GM12878 (cell line): ENCODE results near the gene S100P. TPM values are rescaled to one million over a fixed set of nuclear protein-coding genes. Genes with fewer than 3 reads are reported as not detected.

Source experiments
- ATAC-seq: fragments of 200-7000 bp; cut with Tn5 transposase; 3 replicates; pipeline ENCODE4 v1.9.1; 2020; ENCODE audit warnings: mild to moderate bottlenecking, moderate library complexity
- BruUV-seq: library from RNA; stranded (reverse); fragments of 400-500 nt; replicated peaks from 2 replicates; lab custom pipeline; 2021; lab: Mats Ljungman, UMichigan
- CTCF ChIA-PET: fragments of 300-600 bp; sonication (Branson Sonifier 250); formaldehyde crosslinking; extraction: SDS; loops from one replicate; lab custom pipeline; 2021; ENCODE audit warnings: inconsistent platforms; lab: Yijun Ruan, JAX
- POLR2A ChIA-PET: fragments of 350-600 bp; formaldehyde crosslinking; extraction: SDS; loops from one replicate; lab custom pipeline; 2021; ENCODE audit warnings: inconsistent platforms; lab: Charles Lee
- RAD21 ChIA-PET: fragments of 300-600 bp; sonication (Branson Sonifier 250); formaldehyde crosslinking; loops from one replicate; lab custom pipeline; 2023; ENCODE audit warnings: antibody characterized with exemption; ENCODE audit not compliant: unreplicated experiment; lab: Charles Lee
- SMC1A ChIA-PET: fragments of 300-600 bp; sonication (Branson Sonifier 250); formaldehyde crosslinking; loops from one replicate; lab custom pipeline; 2023; ENCODE audit not compliant: unreplicated experiment, uncharacterized antibody; lab: Charles Lee
- DNase-seq: peaks from one replicate; pipeline ENCODE4 v3.0.0-alpha.2; 2011; ENCODE audit warnings: low read depth, low spot score
- FAIRE-seq: peaks from 3 replicates; lab custom pipeline; 2011; peaks lifted over from hg19 to GRCh38; lab: Jason Lieb, UNC
- H2AFZ ChIP-seq: 2 replicates; pipeline ENCODE4 v1.6.0; 2011; ENCODE audit warnings: low read depth, low read length, control low read depth; ENCODE audit not compliant: control insufficient read depth
- H3K27ac ChIP-seq: 2 replicates; pipeline ENCODE4 v1.5.1; 2011; ENCODE audit warnings: control low read depth; ENCODE audit not compliant: control insufficient read depth, insufficient read depth
- H3K27me3 ChIP-seq, 2 experiments: replicated peaks in 1 of 2; 2 replicates each; pipeline versions ENCODE4 v1.6.0 to v1.6.1; 2011; ENCODE audit warnings: low read length in 1 of 2; ENCODE audit not compliant: control insufficient read depth in 2 of 2, insufficient read depth in 2 of 2
- H3K36me3 ChIP-seq, 2 experiments: 2 replicates each; pipeline ENCODE4 v1.5.1; 2011; ENCODE audit warnings: low read length in 1 of 2; ENCODE audit not compliant: control insufficient read depth in 2 of 2, insufficient read depth in 2 of 2
- H3K4me1 ChIP-seq: 2 replicates; pipeline ENCODE4 v1.6.1; 2011; ENCODE audit warnings: mild to moderate bottlenecking, low read length, moderate library complexity, mixed read lengths; ENCODE audit not compliant: control insufficient read depth, insufficient read depth
- H3K4me2 ChIP-seq: 2 replicates; pipeline ENCODE4 v1.6.0; 2011; ENCODE audit warnings: control low read depth; ENCODE audit not compliant: control insufficient read depth, insufficient read depth
- H3K4me3 ChIP-seq: fragments of 200-600 bp; sonication (generic); 2 replicates; pipeline ENCODE4 v1.5.1; 2016
- H3K79me2 ChIP-seq: 2 replicates; pipeline ENCODE4 v1.6.0; 2011; ENCODE audit warnings: low read length; ENCODE audit not compliant: control insufficient read depth, insufficient read depth
- H3K9ac ChIP-seq: 2 replicates; pipeline ENCODE4 v1.8.0; 2011; ENCODE audit warnings: low read length, control low read depth, mixed read lengths; ENCODE audit not compliant: control insufficient read depth, insufficient read depth
- H3K9me3 ChIP-seq: replicated peaks from 3 replicates; pipeline ENCODE4 v1.5.1; 2011; ENCODE audit warnings: mild to moderate bottlenecking, low read length; ENCODE audit not compliant: control insufficient read depth, insufficient read depth
- H4K20me1 ChIP-seq: 2 replicates; pipeline ENCODE4 v1.6.0; 2011; ENCODE audit not compliant: control insufficient read depth, insufficient read depth
- BHLHE40 ChIP-seq, 2 experiments: fragments of 450-650 bp in 1 of 2; IDR thresholded peaks; 2 replicates each; pipeline ENCODE4 v1.6.1; 2011 to 2017; ENCODE audit warnings: low read depth in 2 of 2, borderline replicate concordance in 1 of 2, improper control_type of control experiment in 1 of 2, low read length in 1 of 2, mild to moderate bottlenecking in 1 of 2
- E2F8 ChIP-seq: fragments of 450-650 bp; IDR thresholded peaks from 2 replicates; pipeline ENCODE4 v1.6.1; 2018; ENCODE audit warnings: mild to moderate bottlenecking, low read depth, moderate library complexity; ENCODE audit not compliant: partially characterized antibody
- HCFC1 ChIP-seq: fragments of 150-350 bp; IDR thresholded peaks from 2 replicates; pipeline ENCODE4 v1.6.1; 2014; ENCODE audit warnings: low read length
- HDAC2 ChIP-seq: fragments of 200-600 bp; sonication (generic); IDR thresholded peaks from 2 replicates; pipeline ENCODE4 v1.6.1; 2017
- MLLT1 ChIP-seq: fragments of 450-650 bp; IDR thresholded peaks from 2 replicates; pipeline ENCODE4 v1.6.1; 2016; ENCODE audit warnings: mild to moderate bottlenecking
- NFXL1 ChIP-seq: fragments of 450-650 bp; IDR thresholded peaks from 2 replicates; pipeline ENCODE4 v1.6.1; 2017; ENCODE audit warnings: antibody characterized with exemption, mild to moderate bottlenecking, borderline replicate concordance
- RAD51 ChIP-seq: fragments of 450-650 bp; IDR thresholded peaks from 2 replicates; pipeline ENCODE4 v1.6.1; 2016; ENCODE audit warnings: moderate library complexity, mild to moderate bottlenecking, inconsistent platforms
- RCOR1 ChIP-seq: conservative IDR thresholded peaks from 2 replicates; pipeline ENCODE4 v1.6.1; 2012; ENCODE audit warnings: low read depth, low read length, improper control_type of control experiment
- RELA ChIP-seq: fragments of 450-650 bp; IDR thresholded peaks from 2 replicates; pipeline ENCODE4 v1.8.0; 2014; ENCODE audit warnings: borderline replicate concordance; ENCODE audit not compliant: partially characterized antibody
- RFX5 ChIP-seq: IDR thresholded peaks from 2 replicates; pipeline ENCODE4 v1.6.1; 2011; ENCODE audit warnings: low read depth, low read length, improper control_type of control experiment
- SUPT20H ChIP-seq: IDR thresholded peaks from 2 replicates; pipeline ENCODE4 v1.6.1; 2011; ENCODE audit warnings: low read depth, mild to moderate bottlenecking, low read length, moderate library complexity, borderline replicate concordance; ENCODE audit not compliant: control insufficient read depth
- TAF1 ChIP-seq: IDR thresholded peaks from 2 replicates; pipeline ENCODE4 v1.6.1; 2011; ENCODE audit warnings: mild to moderate bottlenecking, low read depth, low read length, borderline replicate concordance
- ZBTB33 ChIP-seq: fragments of 450-650 bp; IDR thresholded peaks from 2 replicates; pipeline ENCODE4 v1.6.1; 2017; ENCODE audit warnings: mild to moderate bottlenecking
- WGBS: methylation state at CpG from one replicate; pipeline ENCODE4 v1.1.6; 2016; ENCODE audit warnings: low lambda C conversion rate; ENCODE audit not compliant: insufficient replicate concordance, insufficient coverage; ENCODE audit errors: missing lambda C conversion rate; 5-methylcytosine and 5-hydroxymethylcytosine counted together
- in situ Hi-C: fragments of 300-500 bp; cut with MboI; formaldehyde crosslinking; loops from 9 replicates; pipeline ENCODE4 v1.14.3; 2018; ENCODE audit warnings: mixed read lengths
- intact Hi-C: fragments of 100-400 bp; cut with micrococcal nuclease; formaldehyde crosslinking; loops from one replicate; pipeline ENCODE4 v1.14.2; 2022; ENCODE audit not compliant: unreplicated experiment
- polyA plus RNA-seq, 11 experiments: library from polyadenylated mRNA; depleted of rRNA in 4 of 11; unstranded in 6 of 11; stranded (reverse) in 5 of 11; fragments of >200 nt; fragmentation: Nextera tagmentation in 4 of 11; fragmentation: Illumina TruSeq in 1 of 11; extraction: Ambion mirVana in 4 of 11; extraction: Trizol in 1 of 11; gene quantifications; 1 replicate in 1 of 11; 2 replicates in 10 of 11; pipeline versions ENCODE4 v1.2.1 to v1.2.3, GENCODE V29; 2011 to 2016; ENCODE audit warnings: inconsistent platforms in 2 of 11, missing spikeins in 2 of 11, low read depth in 1 of 11
- total RNA-seq, 4 experiments: library from RNA; depleted of rRNA in 3 of 4; stranded (reverse); fragments of >200 nt in 3 of 4; fragmentation: Illumina TruSeq in 1 of 4; extraction: Trizol in 1 of 4; gene quantifications; 2 replicates each; pipeline versions ENCODE4 v1.2.1 to v1.2.3, GENCODE V29; 2013 to 2021

The S100P gene
- total and polyA plus RNA-seq, 10 of the 15 experiments (the other 5 are each of a cell fraction or from before 2014, with no cell fraction given), result 0.90 TPM; not detected in 9

GRCh38 chr4:6721121-6721520 is 27.4 kb downstream of the S100P start (continued):
- TF ChIP-seq NFXL1 (no peak), RCOR1 (no peak), BHLHE40 (IDR thresholded peaks at IDR 0.05; ENCODE audit: borderline replicate concordance in 1 of 2, low read depth in 2 of 2, low read length in 1 of 2) (no peak), HDAC2 (no peak), HCFC1 (no peak), RFX5 (no peak), TAF1 (no peak)

GRCh38 chr4:6722891-6723290 is 29.2 kb downstream of the S100P start:
- Histone ChIP-seq H3K4me3 (no peak overlapping the region), H3K36me3 (no peaks in the 10 kb centered on the region), H3K27me3 (no peaks in the 10 kb centered on the region), H3K4me1 (peaks cover 7% of the 10 kb centered on the region), H3K9ac (no peak overlapping the region), H3K79me2 (peaks cover 2% of the 10 kb centered on the region), H2AFZ (no peak overlapping the region), H3K9me3 (no peaks in the 10 kb centered on the region), H3K4me2 (no peak overlapping the region), H3K27ac (no peak overlapping the region), H4K20me1 (peaks cover 3% of the 10 kb centered on the region; the same call in 1 of the 2 replicates)
- in situ Hi-C loops, result loop anchor here (5.0 kb wide), 2 partner anchors 144 to 349 kb away; no protein-coding TSS in a partner anchor
- WGBS, result 92% methylated on average over 12 of the region's 12 CpGs
- TF ChIP-seq SUPT20H (no peak), ZBTB33 (no peak), E2F8 (no peak), MLLT1 (no peak), RELA (no peak), RAD51 (no peak), TAF1 (no peak)
- DNase-seq (no peak), FAIRE-seq (no peak), ATAC-seq (no peak)
- no TSS peak for BruUV-seq
- POLR2A ChIA-PET, result no interaction called here
- SMC1A ChIA-PET, result interaction anchor here (1.8 kb wide), 1 partner anchor 151 kb away, joined by 5 read pairs; no protein-coding TSS in a partner anchor
- intact Hi-C loops, result no loop called here
- CTCF ChIA-PET, result interaction anchor here (9.8 kb wide), 1 partner anchor 152 kb away, joined by 277 read pairs; no protein-coding TSS in a partner anchor
- RAD21 ChIA-PET, result interaction anchor here (2.1 kb wide), 1 partner anchor 151 kb away, joined by 11 read pairs; no protein-coding TSS in a partner anchor
